H1 (cell line): ENCODE results near the gene DNAJC17. TPM values are rescaled to one million over a fixed set of nuclear protein-coding genes. Genes with fewer than 3 reads are reported as not detected.

Experiments
- CTCF ChIA-PET: fragments of 300-600 bp; sonication (Branson Sonifier 250); formaldehyde crosslinking; loops from one replicate; lab custom pipeline; 2021; ENCODE audit not compliant: partially characterized antibody; lab: Charles Lee
- POLR2A ChIA-PET: fragments of 300-600 bp; sonication (Branson Sonifier 250); formaldehyde crosslinking; loops from one replicate; lab custom pipeline; 2021; ENCODE audit warnings: inconsistent platforms; ENCODE audit not compliant: partially characterized antibody; lab: Charles Lee
- DNase-seq, 2 experiments: peaks; one replicate each; pipeline versions ENCODE4 v3.0.0 to v3.0.0-alpha.2; 2010 to 2022; ENCODE audit warnings: low spot score in 2 of 2, low read depth in 1 of 2, mixed read lengths in 1 of 2
- FAIRE-seq: peaks from 2 replicates; lab custom pipeline; 2011; peaks lifted over from hg19 to GRCh38; lab: Jason Lieb, UNC
- H2AFZ ChIP-seq: 2 replicates; pipeline ENCODE4 v1.8.1; 2012; ENCODE audit warnings: low read length, inconsistent platforms
- H2AK5ac ChIP-seq: 2 replicates; pipeline ENCODE4 v1.6.1; 2013; ENCODE audit warnings: low read depth, low read length
- H2BK120ac ChIP-seq: replicated peaks from 2 replicates; pipeline ENCODE3; 2013; ENCODE audit warnings: low read depth, low read length, inconsistent platforms
- H2BK12ac ChIP-seq: 2 replicates; pipeline ENCODE4 v1.6.1; 2013; ENCODE audit warnings: low read depth, low read length
- H2BK15ac ChIP-seq: 2 replicates; pipeline ENCODE4 v1.6.1; 2013; ENCODE audit warnings: low read length
- H2BK20ac ChIP-seq: 2 replicates; pipeline ENCODE4 v1.6.1; 2013; ENCODE audit warnings: low read length
- H2BK5ac ChIP-seq: 2 replicates; pipeline ENCODE4 v1.6.1; 2013; ENCODE audit warnings: low read depth, low read length
- H3K14ac ChIP-seq: 2 replicates; pipeline ENCODE4 v1.6.1; 2013; ENCODE audit warnings: inconsistent platforms; ENCODE audit not compliant: insufficient read length
- H3K18ac ChIP-seq: 2 replicates; pipeline ENCODE4 v1.6.1; 2013; ENCODE audit warnings: low read length; ENCODE audit errors: extremely low read depth
- H3K23ac ChIP-seq: 2 replicates; pipeline ENCODE4 v1.6.1; 2013; ENCODE audit warnings: inconsistent platforms; ENCODE audit not compliant: insufficient read length
- H3K23me2 ChIP-seq: 2 replicates; pipeline ENCODE4 v1.6.1; 2013; ENCODE audit warnings: low read depth, low read length
- H3K27ac ChIP-seq: 2 replicates; pipeline ENCODE4 v1.6.1; 2011; ENCODE audit warnings: low read depth, low read length, inconsistent platforms
- H3K27me3 ChIP-seq, 4 experiments: replicated peaks in 1 of 4; 1 replicate in 1 of 4; 2 replicates in 3 of 4; pipeline versions ENCODE4 v1.6.1 to v1.8.1; 2011 to 2013; ENCODE audit warnings: low read length in 3 of 4, mild to moderate bottlenecking in 3 of 4, inconsistent platforms in 2 of 4, mixed read lengths in 2 of 4, moderate library complexity in 1 of 4; ENCODE audit not compliant: control insufficient read depth in 3 of 4, insufficient read depth in 3 of 4; ENCODE audit errors: extremely low read depth in 1 of 4
- H3K36me3 ChIP-seq, 4 experiments: 2 replicates each; pipeline versions ENCODE4 v1.6.1 to v1.8.1; 2011 to 2013; ENCODE audit warnings: mild to moderate bottlenecking in 4 of 4, low read length in 3 of 4, moderate library complexity in 2 of 4, control low read depth in 1 of 4, inconsistent platforms in 1 of 4; ENCODE audit not compliant: insufficient read depth in 4 of 4, control insufficient read depth in 2 of 4
- H3K4ac ChIP-seq: replicated peaks from 2 replicates; pipeline ENCODE3; 2013; ENCODE audit warnings: low read length, low read depth, mixed read lengths, inconsistent platforms; ENCODE audit not compliant: insufficient read length
- H3K4me1 ChIP-seq, 4 experiments: replicated peaks in 1 of 4; 1 replicate in 1 of 4; 2 replicates in 3 of 4; pipeline versions ENCODE4 v1.6.1 to v1.8.1; 2011 to 2013; ENCODE audit warnings: low read length in 3 of 4, inconsistent platforms in 2 of 4, mixed read lengths in 1 of 4; ENCODE audit not compliant: insufficient read depth in 4 of 4, control insufficient read depth in 3 of 4
- H3K4me2 ChIP-seq, 2 experiments: 2 replicates each; pipeline versions ENCODE4 v1.6.1 to v1.8.1; 2011 to 2013; ENCODE audit warnings: low read depth in 2 of 2, low read length in 2 of 2, control low read depth in 1 of 2, inconsistent platforms in 1 of 2, mild to moderate bottlenecking in 1 of 2; ENCODE audit not compliant: insufficient read depth in 1 of 2
- H3K4me3 ChIP-seq, 4 experiments: fragments of 200-600, 300-600 bp in 1 of 4; sonication (generic), shearing (Covaris generic), sonication (Bioruptor Twin) in 1 of 4; 2 replicates each; pipeline versions ENCODE4 v1.5.1 to v1.8.1; 2011 to 2016; ENCODE audit warnings: low read length in 4 of 4, low read depth in 3 of 4, control low read depth in 2 of 4, inconsistent platforms in 2 of 4, mild to moderate bottlenecking in 2 of 4, mixed read lengths in 1 of 4, moderate library complexity in 1 of 4; ENCODE audit not compliant: insufficient read depth in 2 of 4; ENCODE audit errors: extremely low read depth in 1 of 4
- H3K56ac ChIP-seq: replicated peaks from 2 replicates; pipeline ENCODE3; 2013; ENCODE audit warnings: low read depth, mild to moderate bottlenecking, mixed read lengths, low read length, inconsistent platforms; ENCODE audit not compliant: insufficient read length
- H3K79me1 ChIP-seq: 2 replicates; pipeline ENCODE4 v1.6.1; 2013; ENCODE audit warnings: low read depth, low read length, control low read depth
- H3K79me2 ChIP-seq, 2 experiments: 2 replicates each; pipeline versions ENCODE4 v1.6.1 to v1.8.1; 2012 to 2013; ENCODE audit warnings: low read length in 2 of 2, mild to moderate bottlenecking in 2 of 2, inconsistent platforms in 1 of 2; ENCODE audit not compliant: insufficient read depth in 2 of 2, control insufficient read depth in 1 of 2
- H3K9ac ChIP-seq, 4 experiments: replicated peaks in 1 of 4; 1 replicate in 1 of 4; 2 replicates in 3 of 4; pipeline versions ENCODE4 v1.6.1 to v1.8.1; 2011 to 2013; ENCODE audit warnings: low read depth in 3 of 4, low read length in 3 of 4, control low read depth in 2 of 4, mild to moderate bottlenecking in 2 of 4, moderate library complexity in 2 of 4, inconsistent platforms in 1 of 4; ENCODE audit errors: extremely low read depth in 1 of 4
- H3K9me3 ChIP-seq, 2 experiments: 2 replicates each; pipeline versions ENCODE4 v1.6.1 to v1.8.1; 2012 to 2013; ENCODE audit warnings: mild to moderate bottlenecking in 2 of 2, moderate library complexity in 2 of 2, control low read depth in 1 of 2, inconsistent platforms in 1 of 2, low read depth in 1 of 2, low read length in 1 of 2, mixed read lengths in 1 of 2; ENCODE audit not compliant: insufficient read depth in 2 of 2
- H4K20me1 ChIP-seq, 2 experiments: replicated peaks in 1 of 2; 2 replicates each; pipeline versions ENCODE3 to v1.8.1; 2011 to 2013; ENCODE audit warnings: inconsistent platforms in 2 of 2, low read length in 2 of 2, mild to moderate bottlenecking in 1 of 2; ENCODE audit not compliant: insufficient read depth in 2 of 2, control insufficient read depth in 1 of 2
- H4K5ac ChIP-seq: 2 replicates; pipeline ENCODE4 v1.6.1; 2013; ENCODE audit warnings: low read length, low read depth, mixed read lengths, inconsistent platforms; ENCODE audit not compliant: insufficient read length
- H4K8ac ChIP-seq: 2 replicates; pipeline ENCODE4 v1.8.0; 2013; ENCODE audit warnings: mild to moderate bottlenecking, moderate library complexity, low read length, inconsistent platforms; ENCODE audit not compliant: insufficient read depth; ENCODE audit errors: extremely low read depth
- H4K91ac ChIP-seq: replicated peaks from 2 replicates; pipeline ENCODE3; 2013; ENCODE audit warnings: low read length, mixed read lengths, inconsistent platforms; ENCODE audit not compliant: insufficient read length
- CBX5 ChIP-seq: fragments of 300-800, 300-1000 bp; sonication (generic); IDR thresholded peaks from 2 replicates; pipeline ENCODE4 v1.7.1; 2016; ENCODE audit warnings: antibody characterized with exemption, low read length, low read depth
- EGR1 ChIP-seq: IDR thresholded peaks from 2 replicates; pipeline ENCODE4 v1.6.1; 2011; ENCODE audit warnings: low read depth, low read length, borderline replicate concordance
- WGBS, 2 experiments: shearing (Covaris generic) in 1 of 2; methylation state at CpG; one replicate each; pipeline versions ENCODE4 v1.1.6 to v1.1.7; 2013 to 2015; ENCODE audit warnings: low lambda C conversion rate in 2 of 2, mixed read lengths in 2 of 2, inconsistent platforms in 1 of 2, low coverage in 1 of 2, missing lambda C conversion rate in 1 of 2; ENCODE audit not compliant: insufficient replicate concordance in 2 of 2, insufficient coverage in 1 of 2, insufficient read length in 1 of 2; ENCODE audit errors: extremely low coverage in 1 of 2, missing lambda C conversion rate in 1 of 2; 5-methylcytosine and 5-hydroxymethylcytosine counted together
- polyA plus RNA-seq, 7 experiments: library from polyadenylated mRNA; depleted of rRNA in 3 of 7; stranded (reverse) in 5 of 7; unstranded in 2 of 7; fragments of >200 nt in 5 of 7; fragments of 200-250 nt in 2 of 7; gene quantifications; 1 replicate in 5 of 7; 2 replicates in 1 of 7; 4 replicates in 1 of 7; pipeline versions ENCODE4 v1.2.1 to v1.2.3, GENCODE V29; 2011 to 2013; ENCODE audit warnings: missing spikeins in 2 of 7, mixed read lengths in 2 of 7
- total RNA-seq: library from RNA; stranded (reverse); fragmentation: NEBNext Ultra II Directional; extraction: Animal tissue kit (Norgen Biotek cat#: 25700); gene quantifications from 2 replicates; pipeline ENCODE4 v1.2.1, GENCODE V29; 2021

The DNAJC17 gene
- total and polyA plus RNA-seq, 2 of the 8 experiments (the other 6 are each of a cell fraction or from before 2014, with no cell fraction given), result 39.5 to 45.4 TPM

DNA sequence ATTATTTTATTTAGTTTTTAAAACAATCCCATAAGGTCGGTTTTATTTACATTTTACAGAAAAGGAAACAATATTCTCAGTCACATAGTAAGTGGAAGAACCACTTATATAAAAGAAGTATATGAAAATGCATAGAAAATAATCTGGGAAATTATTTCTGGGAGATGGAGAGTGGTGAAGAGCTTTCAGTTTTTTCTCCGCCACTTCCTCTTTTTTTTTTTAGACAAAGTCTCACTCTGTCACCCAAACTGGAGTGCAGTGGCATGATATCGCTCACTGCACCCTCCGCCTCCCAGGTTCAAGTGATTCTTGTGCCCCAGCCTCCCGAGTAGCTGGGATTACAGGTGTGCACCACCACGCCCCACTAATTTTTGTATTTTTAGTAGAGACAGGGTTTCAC lies 91.1 kb downstream of the DNAJC17 start:
- Histone ChIP-seq H3K9ac (no peak overlapping the region), H3K36me3 (peaks cover 3 to 48% (median 22%) of the 10 kb centered on the region in 4 experiments; a peak in 7 of 8 replicates), H2AK5ac (no peak overlapping the region), H3K18ac (no peak overlapping the region), H3K79me2 (no peaks in the 10 kb centered on the region), H3K27me3 (no peaks in the 10 kb centered on the region), H4K91ac (no peak overlapping the region), H2BK120ac (no peak overlapping the region), H3K27ac (no peak overlapping the region), H3K14ac (no peak overlapping the region), H3K79me1 (no peaks in the 10 kb centered on the region), H2AFZ (no peak overlapping the region), H4K5ac (no peak overlapping the region), H3K4me3 (no peak overlapping the region), H2BK5ac (no peak overlapping the region), H3K4me1 (no peaks in the 10 kb centered on the region), H2BK12ac (no peak overlapping the region), H2BK15ac (no peak overlapping the region), H3K23me2 (no peaks in the 10 kb centered on the region), H3K9me3 (no peaks in the 10 kb centered on the region), H3K56ac (no peak overlapping the region), H3K4me2 (no peak overlapping the region), H3K4ac (no peak overlapping the region), H4K8ac (no peak overlapping the region), H3K23ac (no peak overlapping the region), H2BK20ac (no peak overlapping the region), H4K20me1 (peaks cover 0 to 2% of the 10 kb centered on the region in 2 experiments)
- WGBS, 2 experiments, result 96% methylated on average over 6 of the region's 6 CpGs; no CpG with 5 or more reads in 1 of the 2 experiments
- no peak for FAIRE-seq
- POLR2A ChIA-PET, result interaction anchor here (0.6 kb wide), 1 partner anchor 10 kb away, joined by 3 read pairs; no protein-coding TSS in a partner anchor
- DNase-seq, result no peak
- CTCF ChIA-PET, result no interaction called here
- TF ChIP-seq EGR1 (no peak), CBX5 (no peak)
